Choroid plexus epithelial cell (primary cell): ENCODE measurements around the gene OCIAD2.

Experiments used
- DNase-seq: peaks from one replicate; pipeline ENCODE4 v3.0.0-alpha.2; 2010; ENCODE audit warnings: low read depth
- H3K4me3 ChIP-seq: 2 replicates; pipeline ENCODE4 v1.5.1; 2011; ENCODE audit warnings: low read depth, mild to moderate bottlenecking, control low read depth, low read length, moderate library complexity
- CTCF ChIP-seq: conservative IDR thresholded peaks from 2 replicates; pipeline ENCODE4 v1.5.1; 2011; ENCODE audit warnings: low read depth, mild to moderate bottlenecking, control low read depth, inconsistent platforms, low read length, moderate library complexity

The OCIAD2 gene

GRCh38 chr4:48944756-48945241 lies 38.2 kb upstream of the OCIAD2 start:
- no peak for DNase-seq
- TF ChIP-seq CTCF, result peak; percentile 37
- H3K4me3 ChIP-seq, result no peak overlapping the region

DNA sequence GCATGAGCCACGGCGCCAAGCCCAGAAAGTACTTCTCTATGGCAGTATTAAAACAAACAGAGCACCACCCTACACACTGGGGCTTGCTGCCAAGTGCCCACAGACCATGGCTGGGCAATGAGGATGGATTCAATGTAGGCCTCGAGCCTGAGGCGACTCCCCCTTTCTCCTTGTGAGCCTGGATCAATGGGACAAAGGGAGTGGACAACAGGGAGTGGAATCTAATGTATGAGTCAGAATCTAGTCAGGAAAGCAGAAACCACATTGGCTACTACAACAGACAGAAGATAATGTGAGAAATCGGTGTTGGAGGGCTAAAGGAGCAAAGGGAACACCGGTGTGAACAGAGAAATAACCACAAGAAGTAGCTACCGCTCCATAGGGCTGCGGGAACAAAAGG lies 37.7 kb upstream of the OCIAD2 start:
- no peak for DNase-seq
- no peak overlapping the region for H3K4me3 ChIP-seq
- no peak for TF ChIP-seq CTCF

GRCh38 chr4:48943387-48943786 lies 36.8 kb upstream of the OCIAD2 start:
- peak; percentile 16 for DNase-seq
- no peak overlapping the region for H3K4me3 ChIP-seq
- peak; percentile 53 for TF ChIP-seq CTCF

- TF ChIP-seq CTCF, result no peak
- H3K4me3 ChIP-seq, result no peak overlapping the region
- DNase-seq, result peak; percentile 88
Measured at GRCh38 chr4:48939785-48940184, 33.2 kb upstream of the OCIAD2 start.

DNA sequence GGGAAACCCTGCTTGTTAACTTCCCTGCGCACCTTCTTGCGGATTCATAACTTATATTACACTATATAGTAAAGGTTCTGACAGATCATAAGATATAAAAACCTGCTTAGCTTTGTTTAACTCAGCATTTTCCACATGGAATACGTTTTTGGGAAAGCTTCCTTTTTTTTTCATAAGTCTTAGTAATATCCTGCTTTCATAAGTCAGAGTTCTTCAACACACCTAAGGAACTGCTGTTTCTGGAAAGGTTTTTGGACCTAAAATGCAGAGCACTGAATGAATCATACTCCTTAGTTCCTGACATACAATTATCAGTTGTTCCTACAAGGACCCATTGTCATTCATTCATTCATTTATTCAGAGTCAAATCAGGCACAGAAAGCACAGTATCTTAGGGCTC lies 32.3 kb upstream of the OCIAD2 start:
- no peak overlapping the region for H3K4me3 ChIP-seq
- no peak for TF ChIP-seq CTCF
- DNase-seq, result no peak

- no peak overlapping the region for H3K4me3 ChIP-seq
- DNase-seq, result no peak
- TF ChIP-seq CTCF, result no peak
Measured at GRCh38 chr4:48937033-48937432, 30.5 kb upstream of the OCIAD2 start.

- no peak for DNase-seq
- peak; percentile 42 for TF ChIP-seq CTCF
- no peak overlapping the region for H3K4me3 ChIP-seq
Measured at GRCh38 chr4:48931459-48931858, 24.9 kb upstream of the OCIAD2 start.
